Mononuclear cell (primary cell): ENCODE measurements around the gene P2RY2. TPM values are rescaled to one million over a fixed set of nuclear protein-coding genes. Genes with fewer than 3 reads are reported as not detected.

Experiments used
- H3K27me3 ChIP-seq: 2 replicates; pipeline ENCODE4 v1.6.0; 2011; ENCODE audit warnings: low read length, control low read depth; ENCODE audit not compliant: insufficient read depth
- H3K4me1 ChIP-seq: 2 replicates; pipeline ENCODE4 v1.5.1; 2011; ENCODE audit warnings: mild to moderate bottlenecking, low read length, control low read depth; ENCODE audit not compliant: insufficient read depth
- H3K4me3 ChIP-seq: 2 replicates; pipeline ENCODE4 v1.5.1; 2011; ENCODE audit warnings: mild to moderate bottlenecking, low read length, moderate library complexity
- H3K9me3 ChIP-seq: 2 replicates; pipeline ENCODE4 v1.5.1; 2011; ENCODE audit warnings: low read depth, mild to moderate bottlenecking, control low read depth, low read length
- total RNA-seq: library from RNA; depleted of rRNA; stranded (reverse); fragments of >200 nt; gene quantifications from one replicate; pipeline ENCODE4 v1.2.3, GENCODE V29; 2012

The P2RY2 gene
- total RNA-seq, 1 donor: 2.4 TPM

- no peaks in the 10 kb centered on the region for H3K4me1 ChIP-seq
- no peaks in the 10 kb centered on the region for H3K27me3 ChIP-seq
- no peak overlapping the region for H3K4me3 ChIP-seq
- no peaks in the 10 kb centered on the region for H3K9me3 ChIP-seq
These were observed 17.2 kb downstream of the P2RY2 start for GRCh38 chr11:73235236-73235786.

DNA sequence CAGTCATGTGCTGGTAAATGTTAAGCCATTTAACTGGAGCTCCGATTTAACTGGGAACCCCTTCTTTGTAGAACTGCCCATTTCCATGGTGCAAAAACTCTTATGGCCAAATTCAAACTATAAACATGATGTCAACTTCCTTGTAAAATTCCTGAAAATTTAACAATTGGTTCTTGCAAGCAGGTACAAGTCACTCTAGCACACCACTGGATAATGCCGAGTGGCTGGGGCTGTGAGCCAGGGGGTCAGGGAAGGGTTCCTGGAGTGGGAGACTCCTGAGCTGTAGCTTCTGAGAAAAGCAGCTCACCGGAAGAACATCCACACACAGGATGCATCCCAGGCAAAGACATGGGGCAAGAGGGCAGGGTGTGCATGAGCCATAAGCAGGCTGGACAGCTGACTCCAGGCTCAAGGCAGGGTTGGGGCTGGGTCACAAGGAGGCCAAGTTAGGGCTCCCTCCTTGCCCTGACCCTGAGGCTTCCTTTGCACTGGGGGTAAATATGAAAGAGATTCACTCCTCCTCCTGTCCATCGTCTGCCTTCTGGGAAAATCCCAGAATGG lies 18.2 kb downstream of the P2RY2 start:
- Histone ChIP-seq H3K4me3 (no peak overlapping the region), H3K4me1 (no peaks in the 10 kb centered on the region), H3K27me3 (no peaks in the 10 kb centered on the region), H3K9me3 (no peaks in the 10 kb centered on the region)

GRCh38 chr11:73236854-73237253 lies 18.8 kb downstream of the P2RY2 start:
- H3K4me3 ChIP-seq: no peak overlapping the region
- H3K27me3 ChIP-seq: no peaks in the 10 kb centered on the region
- H3K9me3 ChIP-seq: no peaks in the 10 kb centered on the region
- H3K4me1 ChIP-seq: no peaks in the 10 kb centered on the region

- H3K4me1 ChIP-seq: peaks cover 5% of the 10 kb centered on the region
- H3K4me3 ChIP-seq: no peak overlapping the region
- H3K9me3 ChIP-seq: no peaks in the 10 kb centered on the region
- no peaks in the 10 kb centered on the region for H3K27me3 ChIP-seq
These were observed 19.6 kb downstream of the P2RY2 start for GRCh38 chr11:73237471-73238290.

DNA sequence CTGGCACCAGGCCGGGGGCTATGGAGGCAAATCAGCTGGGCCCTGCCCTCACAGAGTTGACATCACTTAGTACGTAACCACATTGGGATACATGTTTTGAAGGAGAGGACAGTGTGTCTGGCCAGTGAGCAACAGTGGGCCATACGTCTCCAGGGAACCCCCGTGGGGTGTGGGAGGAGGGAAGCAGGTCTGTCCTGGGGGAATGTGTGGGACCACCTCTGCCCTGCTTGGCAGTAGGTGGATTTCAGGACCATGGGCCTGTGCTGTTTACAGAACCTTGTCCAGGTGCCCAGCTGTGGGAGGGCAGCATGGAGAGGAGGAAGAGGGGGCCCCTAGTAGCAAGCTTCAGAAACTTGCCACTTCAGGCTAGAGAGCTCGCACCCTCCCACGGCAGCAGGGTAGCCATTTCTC lies 21.0 kb downstream of the P2RY2 start:
- Histone ChIP-seq H3K4me3 (no peak overlapping the region), H3K9me3 (no peaks in the 10 kb centered on the region), H3K4me1 (peaks cover 5% of the 10 kb centered on the region), H3K27me3 (no peaks in the 10 kb centered on the region)

GRCh38 chr11:73239571-73240189 lies 21.6 kb downstream of the P2RY2 start:
- Histone ChIP-seq H3K4me1 (peaks cover 5% of the 10 kb centered on the region), H3K9me3 (no peaks in the 10 kb centered on the region), H3K27me3 (no peaks in the 10 kb centered on the region), H3K4me3 (no peak overlapping the region)

GRCh38 chr11:73240190-73240781 lies 22.2 kb downstream of the P2RY2 start:
- H3K9me3 ChIP-seq: no peaks in the 10 kb centered on the region
- H3K4me3 ChIP-seq: no peak overlapping the region
- no peaks in the 10 kb centered on the region for H3K27me3 ChIP-seq
- peaks cover 5% of the 10 kb centered on the region for H3K4me1 ChIP-seq

DNA sequence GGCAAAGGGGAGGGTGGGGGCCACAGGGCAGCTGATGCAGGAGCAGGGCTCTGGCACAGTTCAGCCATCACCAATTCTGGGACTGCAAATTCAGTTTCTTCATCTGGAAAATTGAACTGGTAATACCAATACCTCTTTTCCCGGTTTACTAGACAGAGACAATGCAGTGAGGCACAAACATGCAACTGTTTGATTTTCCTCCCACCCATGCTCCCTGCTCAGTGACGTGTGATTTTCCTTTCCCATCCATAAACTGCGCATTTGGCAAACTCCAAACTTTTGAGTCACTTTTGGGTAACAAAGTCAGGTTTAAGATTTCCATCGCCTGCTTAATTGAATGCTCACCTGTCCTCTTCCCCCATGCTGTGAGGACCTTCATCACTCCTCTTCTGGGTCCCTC lies 23.2 kb downstream of the P2RY2 start:
- peaks cover 5% of the 10 kb centered on the region for H3K4me1 ChIP-seq
- no peaks in the 10 kb centered on the region for H3K9me3 ChIP-seq
- no peaks in the 10 kb centered on the region for H3K27me3 ChIP-seq
- H3K4me3 ChIP-seq: no peak overlapping the region

DNA sequence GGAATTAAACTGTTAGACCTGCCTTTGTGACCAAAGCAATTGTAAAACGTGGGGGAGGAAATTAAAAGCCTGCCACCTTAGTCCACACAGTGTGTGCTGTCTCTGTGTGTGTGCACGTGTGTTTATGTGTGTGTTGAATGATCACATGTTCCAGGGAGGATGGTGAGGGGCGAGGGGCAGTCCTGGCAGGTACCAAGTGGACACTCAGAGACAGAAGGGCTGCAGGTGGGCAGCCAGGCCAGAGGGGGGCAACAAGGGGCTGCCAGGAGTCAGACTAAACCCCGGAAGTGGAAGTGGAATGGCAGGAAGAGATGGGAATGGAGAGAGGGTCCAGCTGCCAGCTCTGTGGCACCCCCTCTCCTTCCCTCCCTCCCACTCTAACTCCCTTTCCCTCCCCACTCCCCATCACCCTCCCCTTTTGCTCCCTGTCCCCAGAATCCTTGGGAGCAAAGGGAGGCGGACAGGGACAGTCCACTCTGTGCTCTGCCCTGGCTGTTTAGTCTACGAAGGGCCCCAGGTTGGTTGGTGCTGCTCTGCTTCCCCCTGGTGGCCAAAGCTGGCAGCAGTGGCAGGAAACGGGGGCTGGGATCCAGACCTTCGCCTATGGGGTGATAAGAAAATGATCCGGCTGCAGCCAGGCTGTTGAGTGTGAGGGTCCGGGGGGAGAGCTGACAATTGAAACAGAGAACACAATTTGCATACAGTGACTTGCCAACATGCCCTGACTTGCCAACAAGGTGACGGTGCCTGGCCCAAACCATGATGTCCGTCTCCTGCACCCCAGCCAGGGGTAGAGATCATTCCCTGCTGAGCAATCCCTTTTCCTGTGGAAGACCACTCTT lies 24.4 kb downstream of the P2RY2 start:
- H3K4me1 ChIP-seq: peaks cover 5% of the 10 kb centered on the region
- no peaks in the 10 kb centered on the region for H3K9me3 ChIP-seq
- H3K4me3 ChIP-seq: no peak overlapping the region
- no peaks in the 10 kb centered on the region for H3K27me3 ChIP-seq

- peaks cover 5% of the 10 kb centered on the region for H3K4me1 ChIP-seq
- H3K4me3 ChIP-seq: no peak overlapping the region
- H3K27me3 ChIP-seq: no peaks in the 10 kb centered on the region
- H3K9me3 ChIP-seq: no peaks in the 10 kb centered on the region
These were observed 25.0 kb downstream of the P2RY2 start for GRCh38 chr11:73243093-73243485.

GRCh38 chr11:73244589-73245240 lies 26.6 kb downstream of the P2RY2 start:
- no peaks in the 10 kb centered on the region for H3K27me3 ChIP-seq
- H3K4me3 ChIP-seq: no peak overlapping the region
- H3K9me3 ChIP-seq: no peaks in the 10 kb centered on the region
- H3K4me1 ChIP-seq: peaks cover 5% of the 10 kb centered on the region

GRCh38 chr11:73245461-73245860 lies 27.4 kb downstream of the P2RY2 start:
- no peaks in the 10 kb centered on the region for H3K27me3 ChIP-seq
- H3K9me3 ChIP-seq: no peaks in the 10 kb centered on the region

GRCh38 chr11:73246303-73246702 lies 28.2 kb downstream of the P2RY2 start:
- Histone ChIP-seq H3K4me3 (no peak overlapping the region), H3K27me3 (no peaks in the 10 kb centered on the region), H3K9me3 (no peaks in the 10 kb centered on the region), H3K4me1 (peaks cover 5% of the 10 kb centered on the region)

More at GRCh38 chr11:73245461-73245860, 27.4 kb downstream of the P2RY2 start:
- H3K4me3 ChIP-seq: no peak overlapping the region
- peaks cover 5% of the 10 kb centered on the region for H3K4me1 ChIP-seq
